CD4-positive, alpha-beta T cell treated with Interleukin-4 for 1 hour (primary cell): ENCODE results near the gene AIRE.
"Not testable (repeated sequence)": the region's sequence is repeated elsewhere in the genome, so short reads cannot be mapped to it uniquely, and the experiment has no call there.

Experiments
- DNase-seq, 2 donors: peaks; one replicate each; pipeline ENCODE4 v3.0.0-alpha.2; 2020 to 2022

Gene AIRE

DNA sequence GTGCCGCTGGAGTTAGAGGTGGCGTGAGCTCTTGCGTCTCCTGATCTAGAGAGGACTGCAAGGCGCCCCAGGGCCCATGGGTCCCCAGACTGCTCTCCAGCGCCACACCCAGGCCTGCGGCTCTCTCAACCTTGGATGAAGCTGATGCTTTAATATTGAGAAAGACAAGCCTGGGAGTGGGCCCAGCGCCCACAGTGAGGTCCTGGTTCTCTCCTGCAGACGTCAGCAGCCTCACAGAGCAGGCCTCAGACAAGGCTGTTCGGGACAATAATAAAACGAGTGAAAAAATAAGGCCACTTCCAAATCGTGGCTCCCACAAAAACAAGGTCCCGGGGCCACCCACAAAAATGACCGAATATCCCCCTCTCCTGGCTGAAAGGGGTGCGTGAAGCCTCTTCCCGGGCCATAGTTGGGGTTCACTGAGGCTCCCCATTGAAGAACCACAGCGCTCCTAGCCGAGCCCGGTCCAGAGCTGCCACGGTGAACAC lies 18.0 kb upstream of the AIRE start:
- peak; percentile 35 to 38 for DNase-seq

DNA sequence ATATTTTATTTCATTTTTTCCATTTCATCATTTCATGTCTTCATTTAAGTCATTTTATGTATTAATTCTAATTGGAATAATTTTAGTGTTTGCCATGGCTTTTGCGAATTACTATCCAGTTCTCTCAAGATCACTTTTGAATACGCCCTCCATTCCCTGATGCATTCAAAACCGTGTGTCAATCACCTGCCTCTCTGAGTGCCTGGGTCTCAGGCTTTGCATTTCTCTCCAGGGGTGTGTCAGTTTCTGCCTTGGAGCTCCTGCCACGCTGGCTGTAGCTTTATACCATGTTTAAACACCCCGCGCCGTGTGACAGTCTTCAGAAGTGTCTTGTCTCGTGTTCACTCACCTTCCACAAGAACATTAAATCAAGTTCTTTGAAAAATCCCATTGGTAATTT lies 16.6 kb upstream of the AIRE start:
- DNase-seq: no peak

DNA sequence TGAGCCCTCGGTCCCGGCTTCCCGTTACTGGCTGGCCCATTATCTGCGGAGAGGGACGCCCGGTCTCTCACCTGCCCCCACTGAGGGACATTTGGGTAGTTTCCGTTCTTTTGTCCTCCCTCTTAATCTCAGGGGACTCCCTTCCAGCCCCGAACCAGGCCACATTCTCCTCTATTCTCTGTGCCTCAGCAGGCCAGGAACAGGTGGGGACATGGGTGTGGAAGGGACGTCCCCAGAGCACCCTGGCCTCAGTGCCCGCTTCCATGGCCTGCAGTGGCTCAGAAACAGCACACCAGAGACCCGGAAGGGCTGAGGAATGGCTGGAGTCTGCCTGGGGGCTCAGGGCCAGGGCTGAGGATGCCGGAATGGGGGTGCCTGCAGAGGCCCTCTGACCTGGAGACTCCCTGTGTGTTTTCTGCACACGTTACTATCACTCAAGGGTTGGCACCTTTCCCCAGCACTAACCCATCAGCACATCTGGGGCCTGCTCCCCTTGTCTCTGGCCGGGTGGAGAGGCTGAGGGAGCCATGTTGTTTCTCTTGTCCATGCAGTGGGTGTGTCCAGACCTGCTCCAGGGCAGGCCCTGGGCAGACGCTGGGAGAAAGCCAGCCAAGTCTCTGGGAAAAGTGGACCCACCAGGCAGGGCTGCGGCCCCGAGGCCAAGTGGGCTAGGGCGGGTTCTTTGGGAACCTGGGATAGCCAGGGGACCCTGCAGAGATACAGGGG lies 14.0 kb upstream of the AIRE start:
- DNase-seq: no peak

DNA sequence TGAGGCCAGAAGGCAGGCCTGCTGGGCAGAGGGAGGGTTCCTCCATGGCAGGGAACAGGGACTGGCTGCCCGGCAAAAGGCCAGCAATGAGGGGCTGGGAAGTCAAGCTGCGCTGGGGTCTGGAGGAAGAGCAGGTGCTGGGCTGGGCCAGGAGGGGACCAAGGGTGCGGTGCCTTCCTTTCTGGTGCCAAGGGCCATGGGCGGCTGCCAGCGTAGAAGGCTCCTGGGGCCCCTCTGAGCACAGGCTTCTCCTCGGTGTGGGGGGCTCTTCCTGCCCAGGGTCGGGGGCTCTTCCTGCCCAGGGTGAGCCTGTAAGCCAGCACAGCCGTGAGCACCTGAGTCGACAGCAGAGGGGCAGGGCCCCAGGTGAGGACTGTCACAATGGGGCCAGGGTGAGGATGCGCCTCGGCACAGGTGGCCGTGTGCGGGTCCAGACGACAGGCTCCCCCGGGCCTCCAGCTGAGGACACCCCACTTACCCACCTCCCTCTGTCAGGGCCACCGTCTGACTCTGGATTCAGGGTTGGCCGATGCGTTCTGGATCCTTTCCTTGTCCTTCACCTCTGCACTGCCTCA lies 13.3 kb upstream of the AIRE start:
- DNase-seq: no peak

DNA sequence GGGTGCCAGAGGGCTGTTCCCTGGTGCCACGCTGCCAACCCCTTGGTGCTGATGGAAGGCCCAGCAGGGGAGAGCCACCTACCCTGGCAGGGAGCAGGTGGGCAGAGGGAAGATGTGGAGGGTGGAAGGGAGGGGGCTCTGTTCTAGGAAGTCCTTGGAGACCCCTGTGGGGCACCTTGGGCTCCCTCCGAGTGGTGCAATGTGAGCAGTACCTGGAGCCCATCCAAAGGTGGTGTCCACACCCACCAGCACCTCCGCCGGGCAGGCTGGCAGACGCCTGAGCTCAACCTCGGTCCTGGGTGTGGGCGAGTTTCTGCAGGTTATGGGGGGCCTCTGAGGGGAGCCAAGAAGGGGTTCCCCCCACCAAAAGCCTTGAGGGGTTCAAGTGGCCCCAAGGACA lies 12.6 kb upstream of the AIRE start:
- no peak for DNase-seq

DNA sequence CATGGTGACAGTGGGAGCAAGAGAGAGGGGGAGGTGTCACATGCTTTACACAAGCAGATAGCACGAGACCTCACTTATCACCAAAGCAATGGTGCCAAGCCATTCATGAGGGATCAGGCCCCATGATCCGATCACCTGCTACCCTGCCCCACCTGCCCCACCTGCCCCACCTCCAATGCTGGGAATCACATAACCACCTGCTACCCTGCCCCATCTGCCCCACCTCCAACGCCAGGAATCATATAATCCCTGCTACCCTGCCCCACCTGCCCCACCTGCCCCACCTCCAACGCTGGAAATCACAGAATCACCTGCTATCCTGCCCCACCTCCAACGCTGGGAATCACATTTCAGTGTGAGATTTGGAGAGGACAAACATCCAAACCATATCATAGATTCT lies 10.6 kb upstream of the AIRE start:
- no peak for DNase-seq

DNA sequence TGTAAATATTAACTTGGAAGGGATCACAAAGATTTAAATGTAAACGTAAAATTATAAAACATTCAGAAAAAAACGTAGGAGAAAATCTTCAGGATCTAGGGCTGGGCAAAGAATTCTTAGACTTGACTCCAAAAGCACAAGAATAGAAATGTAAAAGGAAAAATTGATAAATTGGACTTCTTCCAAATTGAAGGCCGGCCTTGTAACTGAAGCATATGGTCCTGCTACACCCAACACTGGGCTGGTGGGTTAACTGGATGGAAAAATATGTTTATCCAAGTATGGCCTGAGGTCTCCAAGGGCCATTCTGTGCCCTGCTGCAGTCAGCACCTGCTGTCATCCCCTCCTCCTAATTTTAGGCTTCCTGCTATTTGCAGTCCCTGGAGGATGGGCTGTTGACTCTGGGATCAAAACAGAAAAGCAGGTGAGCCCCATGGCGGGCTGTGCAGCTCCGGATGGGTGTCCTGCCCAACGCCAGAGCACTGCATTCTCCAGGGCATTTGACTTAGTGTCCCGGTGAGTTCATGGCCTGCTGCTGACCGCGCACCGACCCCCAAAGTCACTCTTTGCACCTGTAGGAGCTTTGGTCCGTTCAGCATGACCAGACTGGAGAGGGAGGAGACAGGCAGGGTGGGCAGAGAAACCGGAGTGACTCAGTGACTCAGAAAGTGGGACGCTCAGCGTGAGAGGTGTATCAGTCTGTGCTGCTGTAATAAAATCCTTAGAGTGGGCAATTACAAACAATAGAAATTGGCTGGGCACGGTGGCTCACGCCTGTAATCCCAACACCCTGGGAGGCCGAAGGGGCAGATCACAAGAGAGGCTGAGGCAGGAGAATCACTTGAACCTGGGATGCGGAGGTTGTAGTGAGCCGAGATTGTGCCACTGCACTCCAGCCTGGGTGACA lies 6.1 kb upstream of the AIRE start:
- DNase-seq: no peak

DNA sequence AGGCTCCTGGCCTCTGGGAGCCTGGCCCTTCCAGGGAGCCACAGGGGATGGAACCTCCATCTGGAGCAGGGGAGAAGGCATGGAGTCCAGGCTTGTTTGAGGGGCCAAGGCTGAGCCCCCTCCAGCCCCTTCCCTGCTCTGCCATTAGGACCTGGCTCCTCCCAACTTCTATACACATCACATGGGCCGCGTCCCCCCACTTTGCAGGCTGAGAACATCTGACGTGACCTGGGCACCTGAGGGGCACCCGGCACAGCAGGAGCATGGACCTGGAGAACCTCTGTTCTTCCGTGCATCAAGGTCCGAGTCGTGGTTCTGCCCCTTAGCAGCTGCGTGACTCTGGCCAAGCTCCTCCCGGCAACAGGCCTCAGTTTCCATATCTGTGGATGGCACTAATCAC lies 3.9 kb upstream of the AIRE start:
- DNase-seq: no peak

DNA sequence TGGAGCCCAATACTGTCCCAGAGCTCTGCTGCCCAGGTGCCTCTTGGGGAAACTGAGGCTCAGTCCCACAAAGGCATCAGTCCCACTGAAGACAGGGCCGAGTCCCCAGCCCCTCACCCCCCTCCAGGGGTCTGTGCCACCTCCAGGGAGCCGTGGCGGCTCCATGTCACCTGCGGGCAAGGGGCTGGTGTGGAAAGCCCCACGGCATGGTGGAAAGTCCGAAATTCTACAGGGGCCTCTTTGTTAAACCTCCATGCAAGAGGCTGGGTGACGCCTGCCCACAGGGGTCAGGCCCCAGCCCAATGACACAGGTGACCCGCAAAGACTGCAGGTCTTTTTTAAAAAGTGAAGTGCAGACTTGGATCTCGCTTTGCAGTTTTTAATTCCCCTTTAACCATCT lies 3.3 kb upstream of the AIRE start:
- DNase-seq: no peak

DNA sequence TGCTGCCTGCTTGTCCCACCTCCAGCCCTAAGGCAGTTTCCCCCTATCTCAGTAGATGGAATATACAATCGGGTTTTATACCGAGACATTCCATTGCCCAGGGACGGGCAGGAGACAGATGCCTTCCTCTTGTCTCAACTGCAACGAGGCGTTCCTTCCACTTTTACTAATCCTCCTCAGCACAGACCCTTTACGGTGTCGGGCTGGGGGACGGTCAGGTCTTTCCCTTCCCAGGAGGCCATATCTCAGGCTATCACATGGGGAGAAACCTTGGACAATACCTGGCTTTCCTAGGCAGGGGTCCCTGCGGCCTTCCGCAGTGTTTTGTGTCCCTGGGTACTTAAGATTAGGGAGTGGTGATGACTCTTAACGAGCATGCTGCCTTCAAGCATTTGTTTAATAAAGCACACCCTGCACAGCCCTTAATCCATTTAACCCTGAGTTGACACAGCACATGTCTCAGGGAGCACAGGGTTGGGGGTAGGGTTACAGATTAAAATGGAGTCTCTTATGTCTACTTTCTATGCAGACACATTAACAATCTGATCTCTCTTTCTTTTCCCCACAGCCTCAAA lies 2.4 kb upstream of the AIRE start:
- not testable (repeated sequence) for DNase-seq

DNA sequence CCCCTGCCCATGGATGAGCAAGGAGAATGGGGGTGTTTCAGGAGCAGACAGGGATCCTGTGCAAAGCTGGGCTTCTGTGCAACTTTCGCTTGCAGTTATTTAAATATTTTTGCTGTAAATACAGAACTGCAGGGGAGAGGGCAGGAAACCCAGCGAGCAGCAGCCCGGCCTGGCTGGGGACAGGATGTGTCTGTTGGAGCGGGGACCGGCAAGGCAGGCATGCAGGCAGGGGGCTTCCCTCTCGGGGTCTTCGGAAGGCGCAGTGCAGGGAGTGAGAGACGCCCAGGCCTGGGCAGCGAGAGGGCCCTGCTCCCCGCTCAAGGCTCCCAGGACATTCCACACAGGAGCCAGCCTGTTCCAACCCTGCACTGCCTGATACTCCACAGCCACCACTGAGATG lies 1.7 kb upstream of the AIRE start:
- DNase-seq: no peak

DNA sequence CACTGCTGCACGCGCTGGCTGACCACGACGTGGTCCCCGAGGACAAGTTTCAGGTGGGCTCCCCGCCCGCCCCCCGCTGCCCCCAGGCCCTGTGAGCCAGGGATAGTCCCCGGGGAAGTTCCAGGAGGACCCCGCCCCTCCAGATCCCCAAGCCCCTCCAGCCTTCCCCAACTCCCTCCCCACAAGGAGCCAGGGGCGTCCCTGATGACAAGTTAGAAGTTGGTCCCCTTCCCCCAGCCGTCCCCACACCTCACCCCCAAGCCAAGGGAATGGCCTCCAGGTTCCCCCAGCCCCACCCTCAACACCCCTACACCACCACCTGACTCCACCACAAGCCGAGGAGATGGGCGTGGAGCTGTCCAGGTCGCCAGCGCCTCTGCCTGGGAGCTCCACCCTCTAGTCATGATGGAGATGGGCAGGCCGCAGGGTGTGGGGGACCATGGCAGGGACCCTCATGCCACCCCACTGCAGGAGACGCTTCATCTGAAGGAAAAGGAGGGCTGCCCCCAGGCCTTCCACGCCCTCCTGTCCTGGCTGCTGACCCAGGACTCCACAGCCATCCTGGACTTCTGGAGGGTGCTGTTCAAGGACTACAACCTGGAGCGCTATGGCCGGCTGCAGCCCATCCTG lies 525 bp downstream of the AIRE start:
- DNase-seq: no peak

DNA sequence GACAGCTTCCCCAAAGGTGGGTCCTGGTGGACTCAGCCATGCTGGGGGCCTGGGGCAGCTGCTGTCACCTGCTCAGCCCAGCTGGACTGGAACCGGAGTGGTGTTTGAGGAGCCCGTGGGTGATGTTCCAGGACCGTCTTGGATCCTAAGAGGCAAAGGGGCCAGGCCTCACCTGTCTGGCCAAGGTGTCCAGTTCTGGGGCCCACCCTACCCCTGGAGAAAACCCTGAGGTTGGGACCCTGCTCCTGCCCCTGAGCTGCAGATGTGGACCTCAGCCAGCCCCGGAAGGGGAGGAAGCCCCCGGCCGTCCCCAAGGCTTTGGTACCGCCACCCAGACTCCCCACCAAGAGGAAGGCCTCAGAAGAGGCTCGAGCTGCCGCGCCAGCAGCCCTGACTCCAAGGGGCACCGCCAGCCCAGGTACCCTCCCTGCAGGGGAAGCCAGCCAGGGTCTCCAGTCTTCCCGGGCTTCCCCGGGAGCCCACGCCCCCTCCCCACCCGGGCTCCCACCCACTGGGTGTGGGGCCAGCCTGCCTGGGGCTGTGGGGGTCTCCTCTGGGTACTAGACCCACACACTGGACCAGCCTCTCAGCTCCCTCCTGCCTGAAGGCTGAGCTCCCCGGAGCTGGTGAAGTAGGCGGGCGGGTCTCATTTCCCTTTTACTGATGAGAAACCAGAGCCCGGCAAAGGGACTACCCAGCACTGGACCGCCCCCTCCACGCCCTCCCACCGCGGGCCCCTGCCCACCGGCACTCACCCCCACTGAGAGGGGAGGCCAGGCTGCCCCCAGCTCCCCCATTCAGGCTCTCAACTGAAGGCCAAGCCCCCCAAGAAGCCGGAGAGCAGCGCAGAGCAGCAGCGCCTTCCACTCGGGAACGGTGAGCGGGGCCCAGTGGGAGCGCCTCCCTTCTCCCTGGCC lies 1.3 kb downstream of the AIRE start:
- DNase-seq: no peak

DNA sequence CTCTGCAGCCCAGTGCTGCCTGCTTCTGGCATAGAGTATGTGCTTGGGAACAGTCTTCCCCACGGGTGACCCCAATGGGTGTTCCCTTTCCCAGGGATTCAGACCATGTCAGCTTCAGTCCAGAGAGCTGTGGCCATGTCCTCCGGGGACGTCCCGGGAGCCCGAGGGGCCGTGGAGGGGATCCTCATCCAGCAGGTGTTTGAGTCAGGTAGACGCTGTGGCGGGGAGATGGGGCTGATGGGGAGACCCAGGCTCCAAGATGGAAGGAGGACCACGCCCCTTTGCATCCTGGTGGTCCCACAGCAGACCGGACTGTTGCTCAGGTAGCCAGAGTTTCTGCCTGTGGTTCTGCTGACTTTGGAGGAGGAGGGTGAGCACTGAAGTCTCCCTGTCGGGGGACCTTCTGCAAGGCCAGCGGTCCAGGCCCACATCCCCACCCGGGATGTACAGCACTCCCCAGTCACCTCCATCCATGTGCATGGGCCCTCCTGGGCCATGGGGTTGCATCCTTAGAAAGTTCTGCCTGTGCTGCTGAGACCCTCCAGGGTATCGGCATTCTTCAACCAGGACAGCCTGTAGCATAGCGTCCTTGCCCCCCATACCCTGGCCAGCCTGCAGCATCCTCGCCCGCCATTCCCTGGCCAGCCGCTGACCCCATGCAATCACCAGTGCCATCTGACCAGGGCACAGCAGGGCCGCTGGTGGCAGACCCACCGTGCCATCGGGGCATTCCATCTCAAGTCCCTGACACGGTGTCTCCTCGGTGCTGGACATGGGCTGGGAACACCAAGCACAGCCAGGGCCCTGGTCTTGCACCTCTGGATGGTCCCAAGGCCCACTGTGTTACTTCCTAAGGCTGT lies 2.8 kb downstream of the AIRE start:
- DNase-seq: no peak

DNA sequence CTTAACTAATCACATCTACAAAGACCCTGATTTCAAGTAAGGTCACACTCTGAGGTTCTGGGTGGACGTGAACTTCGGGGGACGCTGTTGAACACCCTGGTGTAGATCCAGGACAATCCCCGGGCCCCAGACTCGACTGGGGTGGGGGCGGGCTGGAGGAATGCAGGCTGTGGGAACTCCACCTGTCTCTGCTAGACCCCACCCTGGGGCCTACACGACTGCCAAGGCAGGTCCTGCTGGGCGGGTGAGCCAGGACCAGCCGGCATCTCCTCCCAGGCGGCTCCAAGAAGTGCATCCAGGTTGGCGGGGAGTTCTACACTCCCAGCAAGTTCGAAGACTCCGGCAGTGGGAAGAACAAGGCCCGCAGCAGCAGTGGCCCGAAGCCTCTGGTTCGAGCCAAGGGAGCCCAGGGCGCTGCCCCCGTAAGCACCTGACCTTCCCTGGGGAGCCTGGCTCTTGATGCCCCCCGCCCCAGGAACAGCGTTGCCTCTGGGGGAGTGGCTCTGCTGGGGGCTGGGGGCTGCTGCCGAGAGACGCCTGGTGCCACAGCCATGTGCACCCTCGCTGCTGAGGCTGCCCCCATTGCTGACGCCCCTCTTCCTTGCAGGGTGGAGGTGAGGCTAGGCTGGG lies 3.8 kb downstream of the AIRE start:
- DNase-seq: no peak

DNA sequence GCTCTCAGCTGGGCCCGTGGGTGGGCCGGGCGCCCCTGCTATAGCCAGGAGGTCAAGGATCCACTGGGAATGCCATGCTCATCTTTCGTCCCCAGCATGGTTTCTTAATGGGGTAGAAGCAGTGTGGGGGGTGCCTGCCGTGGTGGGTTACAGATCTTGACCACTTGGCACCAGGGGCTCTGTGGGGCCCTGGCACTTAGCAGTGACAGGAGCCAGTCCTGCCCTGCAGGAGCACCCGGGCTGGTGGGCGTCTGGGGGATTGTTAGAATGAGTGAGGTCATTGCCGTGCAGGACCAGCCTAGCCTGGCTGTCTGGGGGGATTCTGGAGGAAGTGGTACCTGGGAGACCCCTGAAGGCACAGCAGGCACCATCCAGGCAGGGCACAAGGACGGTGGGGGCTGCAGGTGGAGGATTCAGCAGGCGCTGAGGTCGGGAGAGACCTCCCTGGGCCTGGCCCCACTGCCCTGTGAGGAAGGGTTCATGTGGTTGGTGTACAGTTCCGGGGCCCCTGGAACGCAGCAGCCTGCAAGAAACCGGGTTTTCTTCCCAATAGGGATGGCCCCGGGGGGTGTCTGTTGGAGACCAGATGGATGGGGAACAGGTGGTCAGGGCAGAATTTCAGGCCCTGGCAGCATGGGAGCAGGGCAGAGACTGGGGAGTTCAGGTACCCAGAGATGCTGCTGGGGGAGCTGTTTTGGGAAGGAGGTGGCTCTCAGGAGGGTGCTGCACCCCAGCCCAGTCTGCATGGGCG lies 4.8 kb downstream of the AIRE start:
- DNase-seq: no peak

DNA sequence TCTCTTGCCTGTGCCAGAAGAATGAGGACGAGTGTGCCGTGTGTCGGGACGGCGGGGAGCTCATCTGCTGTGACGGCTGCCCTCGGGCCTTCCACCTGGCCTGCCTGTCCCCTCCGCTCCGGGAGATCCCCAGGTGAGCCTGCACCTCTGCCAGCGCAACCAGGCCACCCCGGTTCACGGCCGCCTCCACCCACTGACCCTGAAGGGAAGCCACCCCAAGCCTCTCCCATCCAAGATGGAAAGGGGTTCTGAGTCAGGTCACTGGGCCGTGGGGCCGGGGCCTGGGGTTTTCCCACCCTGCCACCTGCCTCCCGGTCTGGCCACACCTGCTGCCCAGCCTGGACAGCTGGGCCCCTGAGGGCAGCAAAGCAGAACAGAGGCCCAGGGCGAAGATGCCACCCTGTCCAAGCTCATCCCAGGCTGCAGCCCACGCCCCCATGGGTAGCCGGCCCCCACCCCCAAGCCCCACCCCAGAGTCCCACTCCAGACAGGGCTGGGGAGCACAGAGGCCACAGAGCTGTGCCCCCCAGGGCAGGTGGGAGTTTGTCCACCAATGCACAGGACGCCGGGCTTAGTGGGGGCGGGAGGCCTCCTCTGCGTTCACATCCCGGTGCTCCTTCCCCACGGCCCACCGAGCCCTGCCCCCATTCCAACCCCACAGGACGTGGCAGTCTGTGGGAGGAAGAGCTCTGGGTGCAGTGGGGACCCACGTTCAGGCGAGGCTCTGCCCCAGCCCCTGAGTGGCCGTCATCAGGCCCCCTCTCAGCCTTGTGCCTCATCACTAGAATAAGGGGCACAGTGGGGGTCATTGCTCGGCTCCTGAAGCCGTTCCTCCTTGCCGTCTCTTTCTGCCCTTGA lies 5.6 kb downstream of the AIRE start:
- no peak for DNase-seq
